SU-DHL-6 (cell line): ENCODE measurements around the gene GBX2.

ENCODE experiments used
- CTCF ChIP-seq: fragments of 200-600 bp; sonication (generic); IDR thresholded peaks from one replicate; pipeline ENCODE4 v1.5.1; 2017; ENCODE audit warnings: antibody characterized with exemption, mild to moderate bottlenecking, low read length, moderate library complexity; ENCODE audit not compliant: insufficient read depth, poor library complexity, severe bottlenecking
- EZH2phosphoT487 ChIP-seq: fragments of 200-600 bp; sonication (generic), shearing (Covaris generic); conservative IDR thresholded peaks from 2 replicates; pipeline ENCODE4 v1.6.1; 2018; ENCODE audit warnings: mild to moderate bottlenecking, antibody characterized with exemption, low read length, moderate library complexity, mixed read lengths

GRCh38 chr2:236161082-236161462, 7.1 kb downstream of the GBX2 start:
- no peak for TF ChIP-seq CTCF
- TF ChIP-seq EZH2phosphoT487: no peak
